ENCODE results near the gene ACO2.

ACO2 gene

GRCh38 chr22:41517172-41518047 is 48.5 kb downstream of the ACO2 start:
- Histone ChIP-seq H3K27ac (ENCODE audit: low read length) (no peak overlapping the region), H3K79me2 (ENCODE audit: low read length) (no peaks in the 10 kb centered on the region), H3K36me3 (replicated peaks; ENCODE audit: low read depth, low read length) (peaks cover 22% of the 10 kb centered on the region), H3K27me3 (ENCODE audit: low read depth, low read length) (no peaks in the 10 kb centered on the region), H3K9me3 (ENCODE audit: insufficient read depth, low read length) (no peaks in the 10 kb centered on the region), H4K20me1 (ENCODE audit: insufficient read depth, low read length) (0 out of 2 replicates have a peak, but pooled peaks cover 3% of the 10 kb centered on the region), H3K4me1 (ENCODE audit: low read length) (no peaks in the 10 kb centered on the region), H2AFZ (ENCODE audit: low read depth, low read length) (no peak overlapping the region), H3K4me2 (ENCODE audit: low read length) (no peak overlapping the region), H3K9ac (ENCODE audit: low read length) (no peak overlapping the region), H3K4me3 (ENCODE audit: low read length) (no peak overlapping the region)
- no peak for TF ChIP-seq EZH2phosphoT487 (IDR thresholded peaks at IDR 0.05; ENCODE audit: low read depth)
- TF ChIP-seq, protein P1, sequence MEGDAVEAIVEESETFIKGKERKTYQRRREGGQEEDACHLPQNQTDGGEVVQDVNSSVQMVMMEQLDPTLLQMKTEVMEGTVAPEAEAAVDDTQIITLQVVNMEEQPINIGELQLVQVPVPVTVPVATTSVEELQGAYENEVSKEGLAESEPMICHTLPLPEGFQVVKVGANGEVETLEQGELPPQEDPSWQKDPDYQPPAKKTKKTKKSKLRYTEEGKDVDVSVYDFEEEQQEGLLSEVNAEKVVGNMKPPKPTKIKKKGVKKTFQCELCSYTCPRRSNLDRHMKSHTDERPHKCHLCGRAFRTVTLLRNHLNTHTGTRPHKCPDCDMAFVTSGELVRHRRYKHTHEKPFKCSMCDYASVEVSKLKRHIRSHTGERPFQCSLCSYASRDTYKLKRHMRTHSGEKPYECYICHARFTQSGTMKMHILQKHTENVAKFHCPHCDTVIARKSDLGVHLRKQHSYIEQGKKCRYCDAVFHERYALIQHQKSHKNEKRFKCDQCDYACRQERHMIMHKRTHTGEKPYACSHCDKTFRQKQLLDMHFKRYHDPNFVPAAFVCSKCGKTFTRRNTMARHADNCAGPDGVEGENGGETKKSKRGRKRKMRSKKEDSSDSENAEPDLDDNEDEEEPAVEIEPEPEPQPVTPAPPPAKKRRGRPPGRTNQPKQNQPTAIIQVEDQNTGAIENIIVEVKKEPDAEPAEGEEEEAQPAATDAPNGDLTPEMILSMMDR (IDR thresholded peaks at IDR 0.05; ENCODE audit: low read depth, low read length), result peak; percentile 95

DNA sequence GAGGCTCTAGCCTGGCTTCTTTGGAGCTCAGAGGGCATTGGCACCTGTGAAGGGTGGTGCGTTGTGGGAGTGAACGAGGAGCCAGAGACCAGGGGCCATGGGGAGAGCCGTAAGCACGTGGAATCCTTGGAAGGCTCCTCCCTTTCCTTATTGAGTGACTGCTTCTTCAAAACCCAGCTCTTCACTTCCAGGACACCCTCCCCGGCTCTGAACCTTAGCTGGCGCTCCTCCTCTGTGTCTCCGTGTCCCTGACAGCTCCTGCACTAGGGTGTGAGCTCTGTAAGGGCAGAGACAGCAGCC is 49.1 kb downstream of the ACO2 start:
- H3K4me1 ChIP-seq (ENCODE audit: low read length), result no peaks in the 10 kb centered on the region

GRCh38 chr22:41521126-41521525 is 52.2 kb downstream of the ACO2 start:
- Histone ChIP-seq H3K4me2 (ENCODE audit: low read length) (no peak overlapping the region), H3K4me3 (ENCODE audit: low read length) (no peak overlapping the region), H3K79me2 (ENCODE audit: low read length) (no peaks in the 10 kb centered on the region), H3K9ac (ENCODE audit: low read length) (no peak overlapping the region), H3K27me3 (ENCODE audit: low read depth, low read length) (no peaks in the 10 kb centered on the region), H4K20me1 (ENCODE audit: insufficient read depth, low read length) (0 out of 2 replicates have a peak, but pooled peaks cover 5% of the 10 kb centered on the region), H3K4me1 (ENCODE audit: low read length) (no peaks in the 10 kb centered on the region), H2AFZ (ENCODE audit: low read depth, low read length) (no peak overlapping the region), H3K27ac (ENCODE audit: low read length) (no peak overlapping the region), H3K9me3 (ENCODE audit: insufficient read depth, low read length) (no peaks in the 10 kb centered on the region), H3K36me3 (replicated peaks; ENCODE audit: low read depth, low read length) (peaks cover 28% of the 10 kb centered on the region)
- no peak for TF ChIP-seq EZH2phosphoT487 (IDR thresholded peaks at IDR 0.05; ENCODE audit: low read depth)
- TF ChIP-seq, protein P1 (IDR thresholded peaks at IDR 0.05; ENCODE audit: low read depth, low read length), result no peak

More for the DNA sequence above, 49.1 kb downstream of the ACO2 start:
- TF ChIP-seq, protein P1 (IDR thresholded peaks at IDR 0.05; ENCODE audit: low read depth, low read length), result no peak; the same call in 1 of the 2 replicates
- no peak for TF ChIP-seq EZH2phosphoT487 (IDR thresholded peaks at IDR 0.05; ENCODE audit: low read depth)
- H3K9me3 ChIP-seq (ENCODE audit: insufficient read depth, low read length), result no peaks in the 10 kb centered on the region
- H3K27me3 ChIP-seq (ENCODE audit: low read depth, low read length), result no peaks in the 10 kb centered on the region
- H3K79me2 ChIP-seq (ENCODE audit: low read length), result no peaks in the 10 kb centered on the region
- no peak overlapping the region for H3K9ac ChIP-seq (ENCODE audit: low read length)
- no peak overlapping the region for H3K4me2 ChIP-seq (ENCODE audit: low read length)
- no peaks in the 10 kb centered on the region for H4K20me1 ChIP-seq (ENCODE audit: insufficient read depth, low read length)
- H3K27ac ChIP-seq (ENCODE audit: low read length), result no peak overlapping the region
- H3K36me3 ChIP-seq (replicated peaks; ENCODE audit: low read depth, low read length), result peaks cover 22% of the 10 kb centered on the region
- H3K4me3 ChIP-seq (ENCODE audit: low read length), result no peak overlapping the region
- H2AFZ ChIP-seq (ENCODE audit: low read depth, low read length), result no peak overlapping the region

- no peak overlapping the region for H3K27ac ChIP-seq (ENCODE audit: low read length)
- 0 out of 2 replicates have a peak, but pooled peaks cover 6% of the 10 kb centered on the region for H4K20me1 ChIP-seq (ENCODE audit: insufficient read depth, low read length)
- H3K4me3 ChIP-seq (ENCODE audit: low read length), result no peak overlapping the region
- H3K27me3 ChIP-seq (ENCODE audit: low read depth, low read length), result no peaks in the 10 kb centered on the region
- no peak for TF ChIP-seq EZH2phosphoT487 (IDR thresholded peaks at IDR 0.05; ENCODE audit: low read depth)
- TF ChIP-seq, protein P1 (IDR thresholded peaks at IDR 0.05; ENCODE audit: low read depth, low read length), result no peak
- H3K79me2 ChIP-seq (ENCODE audit: low read length), result no peaks in the 10 kb centered on the region
- no peaks in the 10 kb centered on the region for H3K9me3 ChIP-seq (ENCODE audit: insufficient read depth, low read length)
- no peaks in the 10 kb centered on the region for H3K4me1 ChIP-seq (ENCODE audit: low read length)
- H2AFZ ChIP-seq (ENCODE audit: low read depth, low read length), result no peak overlapping the region
- peaks cover 32% of the 10 kb centered on the region for H3K36me3 ChIP-seq (replicated peaks; ENCODE audit: low read depth, low read length)
- H3K9ac ChIP-seq (ENCODE audit: low read length), result no peak overlapping the region
- no peak overlapping the region for H3K4me2 ChIP-seq (ENCODE audit: low read length)
Observed at GRCh38 chr22:41522813-41523212, 53.9 kb downstream of the ACO2 start.
